H1 (cell line): ENCODE data around the gene GDF9. TPM values are rescaled to one million over a fixed set of nuclear protein-coding genes. Genes with fewer than 3 reads are reported as not detected.
A peak's percentile ranks its signal among the peaks of the same experiment; 100 is the strongest.

ENCODE experiments used
- CTCF ChIA-PET: fragments of 300-600 bp; sonication (Branson Sonifier 250); formaldehyde crosslinking; loops from one replicate; lab custom pipeline; 2021; ENCODE audit not compliant: partially characterized antibody; lab: Charles Lee
- POLR2A ChIA-PET: fragments of 300-600 bp; sonication (Branson Sonifier 250); formaldehyde crosslinking; loops from one replicate; lab custom pipeline; 2021; ENCODE audit warnings: inconsistent platforms; ENCODE audit not compliant: partially characterized antibody; lab: Charles Lee
- DNase-seq, 2 experiments: peaks; one replicate each; pipeline versions ENCODE4 v3.0.0 to v3.0.0-alpha.2; 2010 to 2022; ENCODE audit warnings: low spot score in 2 of 2, low read depth in 1 of 2, mixed read lengths in 1 of 2
- FAIRE-seq: peaks from 2 replicates; lab custom pipeline; 2011; peaks lifted over from hg19 to GRCh38; lab: Jason Lieb, UNC
- H2AFZ ChIP-seq: 2 replicates; pipeline ENCODE4 v1.8.1; 2012; ENCODE audit warnings: low read length, inconsistent platforms
- H2AK5ac ChIP-seq: 2 replicates; pipeline ENCODE4 v1.6.1; 2013; ENCODE audit warnings: low read depth, low read length
- H2BK120ac ChIP-seq: replicated peaks from 2 replicates; pipeline ENCODE3; 2013; ENCODE audit warnings: low read depth, low read length, inconsistent platforms
- H2BK12ac ChIP-seq: 2 replicates; pipeline ENCODE4 v1.6.1; 2013; ENCODE audit warnings: low read depth, low read length
- H2BK15ac ChIP-seq: 2 replicates; pipeline ENCODE4 v1.6.1; 2013; ENCODE audit warnings: low read length
- H2BK20ac ChIP-seq: 2 replicates; pipeline ENCODE4 v1.6.1; 2013; ENCODE audit warnings: low read length
- H2BK5ac ChIP-seq: 2 replicates; pipeline ENCODE4 v1.6.1; 2013; ENCODE audit warnings: low read depth, low read length
- H3K14ac ChIP-seq: 2 replicates; pipeline ENCODE4 v1.6.1; 2013; ENCODE audit warnings: inconsistent platforms; ENCODE audit not compliant: insufficient read length
- H3K18ac ChIP-seq: 2 replicates; pipeline ENCODE4 v1.6.1; 2013; ENCODE audit warnings: low read length; ENCODE audit errors: extremely low read depth
- H3K23ac ChIP-seq: 2 replicates; pipeline ENCODE4 v1.6.1; 2013; ENCODE audit warnings: inconsistent platforms; ENCODE audit not compliant: insufficient read length
- H3K23me2 ChIP-seq: 2 replicates; pipeline ENCODE4 v1.6.1; 2013; ENCODE audit warnings: low read depth, low read length
- H3K27ac ChIP-seq: 2 replicates; pipeline ENCODE4 v1.6.1; 2011; ENCODE audit warnings: low read depth, low read length, inconsistent platforms
- H3K27me3 ChIP-seq, 4 experiments: replicated peaks in 1 of 4; 1 replicate in 1 of 4; 2 replicates in 3 of 4; pipeline versions ENCODE4 v1.6.1 to v1.8.1; 2011 to 2013; ENCODE audit warnings: low read length in 3 of 4, mild to moderate bottlenecking in 3 of 4, inconsistent platforms in 2 of 4, mixed read lengths in 2 of 4, moderate library complexity in 1 of 4; ENCODE audit not compliant: control insufficient read depth in 3 of 4, insufficient read depth in 3 of 4; ENCODE audit errors: extremely low read depth in 1 of 4
- H3K36me3 ChIP-seq, 4 experiments: 2 replicates each; pipeline versions ENCODE4 v1.6.1 to v1.8.1; 2011 to 2013; ENCODE audit warnings: mild to moderate bottlenecking in 4 of 4, low read length in 3 of 4, moderate library complexity in 2 of 4, control low read depth in 1 of 4, inconsistent platforms in 1 of 4; ENCODE audit not compliant: insufficient read depth in 4 of 4, control insufficient read depth in 2 of 4
- H3K4ac ChIP-seq: replicated peaks from 2 replicates; pipeline ENCODE3; 2013; ENCODE audit warnings: low read length, low read depth, mixed read lengths, inconsistent platforms; ENCODE audit not compliant: insufficient read length
- H3K4me1 ChIP-seq, 4 experiments: replicated peaks in 1 of 4; 1 replicate in 1 of 4; 2 replicates in 3 of 4; pipeline versions ENCODE4 v1.6.1 to v1.8.1; 2011 to 2013; ENCODE audit warnings: low read length in 3 of 4, inconsistent platforms in 2 of 4, mixed read lengths in 1 of 4; ENCODE audit not compliant: insufficient read depth in 4 of 4, control insufficient read depth in 3 of 4
- H3K4me2 ChIP-seq, 2 experiments: 2 replicates each; pipeline versions ENCODE4 v1.6.1 to v1.8.1; 2011 to 2013; ENCODE audit warnings: low read depth in 2 of 2, low read length in 2 of 2, control low read depth in 1 of 2, inconsistent platforms in 1 of 2, mild to moderate bottlenecking in 1 of 2; ENCODE audit not compliant: insufficient read depth in 1 of 2
- H3K4me3 ChIP-seq, 4 experiments: fragments of 200-600, 300-600 bp in 1 of 4; sonication (generic), shearing (Covaris generic), sonication (Bioruptor Twin) in 1 of 4; 2 replicates each; pipeline versions ENCODE4 v1.5.1 to v1.8.1; 2011 to 2016; ENCODE audit warnings: low read length in 4 of 4, low read depth in 3 of 4, control low read depth in 2 of 4, inconsistent platforms in 2 of 4, mild to moderate bottlenecking in 2 of 4, mixed read lengths in 1 of 4, moderate library complexity in 1 of 4; ENCODE audit not compliant: insufficient read depth in 2 of 4; ENCODE audit errors: extremely low read depth in 1 of 4
- H3K56ac ChIP-seq: replicated peaks from 2 replicates; pipeline ENCODE3; 2013; ENCODE audit warnings: low read depth, mild to moderate bottlenecking, mixed read lengths, low read length, inconsistent platforms; ENCODE audit not compliant: insufficient read length
- H3K79me1 ChIP-seq: 2 replicates; pipeline ENCODE4 v1.6.1; 2013; ENCODE audit warnings: low read depth, low read length, control low read depth
- H3K79me2 ChIP-seq, 2 experiments: 2 replicates each; pipeline versions ENCODE4 v1.6.1 to v1.8.1; 2012 to 2013; ENCODE audit warnings: low read length in 2 of 2, mild to moderate bottlenecking in 2 of 2, inconsistent platforms in 1 of 2; ENCODE audit not compliant: insufficient read depth in 2 of 2, control insufficient read depth in 1 of 2
- H3K9ac ChIP-seq, 4 experiments: replicated peaks in 1 of 4; 1 replicate in 1 of 4; 2 replicates in 3 of 4; pipeline versions ENCODE4 v1.6.1 to v1.8.1; 2011 to 2013; ENCODE audit warnings: low read depth in 3 of 4, low read length in 3 of 4, control low read depth in 2 of 4, mild to moderate bottlenecking in 2 of 4, moderate library complexity in 2 of 4, inconsistent platforms in 1 of 4; ENCODE audit errors: extremely low read depth in 1 of 4
- H3K9me3 ChIP-seq, 2 experiments: 2 replicates each; pipeline versions ENCODE4 v1.6.1 to v1.8.1; 2012 to 2013; ENCODE audit warnings: mild to moderate bottlenecking in 2 of 2, moderate library complexity in 2 of 2, control low read depth in 1 of 2, inconsistent platforms in 1 of 2, low read depth in 1 of 2, low read length in 1 of 2, mixed read lengths in 1 of 2; ENCODE audit not compliant: insufficient read depth in 2 of 2
- H4K20me1 ChIP-seq, 2 experiments: replicated peaks in 1 of 2; 2 replicates each; pipeline versions ENCODE3 to v1.8.1; 2011 to 2013; ENCODE audit warnings: inconsistent platforms in 2 of 2, low read length in 2 of 2, mild to moderate bottlenecking in 1 of 2; ENCODE audit not compliant: insufficient read depth in 2 of 2, control insufficient read depth in 1 of 2
- H4K5ac ChIP-seq: 2 replicates; pipeline ENCODE4 v1.6.1; 2013; ENCODE audit warnings: low read length, low read depth, mixed read lengths, inconsistent platforms; ENCODE audit not compliant: insufficient read length
- H4K8ac ChIP-seq: 2 replicates; pipeline ENCODE4 v1.8.0; 2013; ENCODE audit warnings: mild to moderate bottlenecking, moderate library complexity, low read length, inconsistent platforms; ENCODE audit not compliant: insufficient read depth; ENCODE audit errors: extremely low read depth
- H4K91ac ChIP-seq: replicated peaks from 2 replicates; pipeline ENCODE3; 2013; ENCODE audit warnings: low read length, mixed read lengths, inconsistent platforms; ENCODE audit not compliant: insufficient read length
- BACH1 ChIP-seq: IDR thresholded peaks from 2 replicates; pipeline ENCODE4 v1.6.1; 2012; ENCODE audit warnings: low read length, improper control_type of control experiment
- EP300 ChIP-seq, 2 experiments: IDR thresholded peaks; 1 replicate in 1 of 2; 2 replicates in 1 of 2; pipeline ENCODE4 v1.6.1; 2011 to 2012; ENCODE audit warnings: low read depth in 2 of 2, low read length in 2 of 2, mild to moderate bottlenecking in 2 of 2, borderline replicate concordance in 1 of 2, inconsistent platforms in 1 of 2, moderate library complexity in 1 of 2
- HDAC6 ChIP-seq: IDR thresholded peaks from one replicate; pipeline ENCODE4 v1.7.1; 2012; ENCODE audit warnings: low read depth, mild to moderate bottlenecking, inconsistent platforms, low read length, moderate library complexity
- POLR2A ChIP-seq, 2 experiments: IDR thresholded peaks; 1 replicate in 1 of 2; 2 replicates in 1 of 2; pipeline ENCODE4 v1.6.1; 2011; ENCODE audit warnings: low read depth in 2 of 2, low read length in 2 of 2, mild to moderate bottlenecking in 2 of 2; ENCODE audit errors: control extremely low read depth in 1 of 2
- SUZ12 ChIP-seq: fragments of 200-600 bp; sonication (generic); IDR thresholded peaks from 2 replicates; pipeline ENCODE4 v1.6.1; 2012; ENCODE audit warnings: mild to moderate bottlenecking, inconsistent platforms, low read length, moderate library complexity, mixed read lengths
- TEAD4 ChIP-seq: IDR thresholded peaks from 2 replicates; pipeline ENCODE4 v1.6.1; 2012; ENCODE audit warnings: low read depth, low read length, inconsistent platforms, mixed read lengths
- WGBS, 2 experiments: shearing (Covaris generic) in 1 of 2; methylation state at CpG; one replicate each; pipeline versions ENCODE4 v1.1.6 to v1.1.7; 2013 to 2015; ENCODE audit warnings: low lambda C conversion rate in 2 of 2, mixed read lengths in 2 of 2, inconsistent platforms in 1 of 2, low coverage in 1 of 2, missing lambda C conversion rate in 1 of 2; ENCODE audit not compliant: insufficient replicate concordance in 2 of 2, insufficient coverage in 1 of 2, insufficient read length in 1 of 2; ENCODE audit errors: extremely low coverage in 1 of 2, missing lambda C conversion rate in 1 of 2; 5-methylcytosine and 5-hydroxymethylcytosine counted together
- polyA plus RNA-seq, 7 experiments: library from polyadenylated mRNA; depleted of rRNA in 3 of 7; stranded (reverse) in 5 of 7; unstranded in 2 of 7; fragments of >200 nt in 5 of 7; fragments of 200-250 nt in 2 of 7; gene quantifications; 1 replicate in 5 of 7; 2 replicates in 1 of 7; 4 replicates in 1 of 7; pipeline versions ENCODE4 v1.2.1 to v1.2.3, GENCODE V29; 2011 to 2013; ENCODE audit warnings: missing spikeins in 2 of 7, mixed read lengths in 2 of 7
- total RNA-seq: library from RNA; stranded (reverse); fragmentation: NEBNext Ultra II Directional; extraction: Animal tissue kit (Norgen Biotek cat#: 25700); gene quantifications from 2 replicates; pipeline ENCODE4 v1.2.1, GENCODE V29; 2021

GDF9 gene
- total and polyA plus RNA-seq, 2 of the 8 experiments (the other 6 are each of a cell fraction or from before 2014, with no cell fraction given) = 0.14 TPM; not detected in 1

- H4K91ac ChIP-seq = no peak overlapping the region
- no peaks in the 10 kb centered on the region for H3K4me1 ChIP-seq
- H3K27ac ChIP-seq = no peak overlapping the region
- 85% methylated on average over 3 of the region's 3 CpGs; no CpG with 5 or more reads in 1 of the 2 experiments for WGBS, 2 experiments
- POLR2A ChIA-PET = interaction anchor here (1.5 kb wide), 1 partner anchor 17 kb away, joined by 3 read pairs; no protein-coding TSS in a partner anchor
- H3K23ac ChIP-seq = no peak overlapping the region
- no peak overlapping the region for H2BK12ac ChIP-seq
- H3K18ac ChIP-seq = no peak overlapping the region
- no peaks in the 10 kb centered on the region for H3K27me3 ChIP-seq
- no peaks in the 10 kb centered on the region for H3K79me2 ChIP-seq
- DNase-seq = no peak
- H3K4ac ChIP-seq = no peak overlapping the region
- H2AFZ ChIP-seq = no peak overlapping the region
- H3K36me3 ChIP-seq = peaks cover 2 to 23% (median 12%) of the 10 kb centered on the region in 4 experiments; a peak in 6 of 8 replicates
- H2BK5ac ChIP-seq = no peak overlapping the region
- H4K5ac ChIP-seq = no peak overlapping the region
- H3K9ac ChIP-seq = no peak overlapping the region
- H3K9me3 ChIP-seq = no peaks in the 10 kb centered on the region
- no peaks in the 10 kb centered on the region for H4K20me1 ChIP-seq
- CTCF ChIA-PET = interaction anchor here (2.0 to 32.2 kb wide), 2 partner anchors 9 to 44 kb away, joined by 10 to 465 read pairs; partner anchors contain the start of gene SHROOM1
- no peak overlapping the region for H2BK15ac ChIP-seq
- no peak overlapping the region for H2BK20ac ChIP-seq
- no peak for FAIRE-seq
- TF ChIP-seq BACH1 = no peak
- no peak for TF ChIP-seq SUZ12
- 0 out of 3 replicates have a peak, but pooled peaks of 1 of the 2 experiments have one; percentile 14 for TF ChIP-seq POLR2A (IDR thresholded peaks at IDR 0.05; ENCODE audit: control extremely low read depth in 1 of 2, low read depth in 2 of 2, low read length in 2 of 2)
- no peak for TF ChIP-seq TEAD4
- TF ChIP-seq EP300 (IDR thresholded peaks at IDR 0.05; ENCODE audit: borderline replicate concordance in 1 of 2, low read depth in 2 of 2, low read length in 2 of 2) = no peak
- no peak for TF ChIP-seq HDAC6
- H2BK120ac ChIP-seq = no peak overlapping the region
- H3K79me1 ChIP-seq = no peaks in the 10 kb centered on the region
- no peak overlapping the region for H3K4me2 ChIP-seq
- H2AK5ac ChIP-seq = no peak overlapping the region
- H3K14ac ChIP-seq = no peak overlapping the region
- H3K56ac ChIP-seq = no peak overlapping the region
- H3K4me3 ChIP-seq = no peak overlapping the region
- no peak overlapping the region for H4K8ac ChIP-seq
- H3K23me2 ChIP-seq = peaks cover 2% of the 10 kb centered on the region; the same call in 1 of the 2 replicates
These were observed 7.6 kb upstream of the GDF9 start for GRCh38 chr5:132873930-132874271.
